NCI-H82 treated with DMSO at 0.1 percent for 48 hours (cell line): ENCODE results near the gene S100A7.
"Not testable (repeated sequence)": the region's sequence is repeated elsewhere in the genome, so short reads cannot be mapped to it uniquely, and the experiment has no call there.

ENCODE experiments used
- DNase-seq: peaks from one replicate; lab custom pipeline; 2025; ENCODE audit not compliant: unreplicated experiment; lab: John Stamatoyannopoulos, UW

The S100A7 gene

DNA sequence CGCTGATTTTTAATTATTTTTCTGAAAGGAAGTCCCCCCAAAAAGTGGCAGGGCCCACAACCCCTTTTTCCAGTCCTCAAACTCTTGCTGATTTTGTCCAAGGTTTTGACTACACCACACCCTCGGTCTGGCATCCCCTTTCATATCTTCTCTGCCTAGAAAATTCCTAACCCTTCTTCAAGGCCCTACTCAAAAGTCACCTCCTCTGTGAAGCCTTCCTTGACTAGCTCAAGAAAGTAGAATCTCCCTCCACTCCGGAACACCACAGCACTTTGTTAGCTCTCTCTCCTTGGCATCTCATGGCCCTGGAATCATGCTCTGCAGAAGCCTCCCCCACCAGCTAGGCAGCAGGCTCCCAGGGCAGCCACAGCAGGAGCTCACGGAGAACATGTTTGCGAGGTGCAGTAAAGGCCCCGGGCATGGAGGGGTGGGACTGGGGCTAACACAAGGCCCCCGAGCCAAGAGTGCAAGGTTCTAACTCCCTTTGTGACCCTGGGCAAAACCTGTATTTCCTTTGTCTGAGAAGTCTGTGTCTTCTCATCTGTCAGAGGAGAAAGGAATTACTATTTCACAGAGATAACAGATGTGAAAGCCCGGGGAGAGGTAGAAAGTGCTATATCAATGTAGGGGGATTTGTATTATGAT lies 17.7 kb upstream of the S100A7 start:
- no peak for DNase-seq

DNA sequence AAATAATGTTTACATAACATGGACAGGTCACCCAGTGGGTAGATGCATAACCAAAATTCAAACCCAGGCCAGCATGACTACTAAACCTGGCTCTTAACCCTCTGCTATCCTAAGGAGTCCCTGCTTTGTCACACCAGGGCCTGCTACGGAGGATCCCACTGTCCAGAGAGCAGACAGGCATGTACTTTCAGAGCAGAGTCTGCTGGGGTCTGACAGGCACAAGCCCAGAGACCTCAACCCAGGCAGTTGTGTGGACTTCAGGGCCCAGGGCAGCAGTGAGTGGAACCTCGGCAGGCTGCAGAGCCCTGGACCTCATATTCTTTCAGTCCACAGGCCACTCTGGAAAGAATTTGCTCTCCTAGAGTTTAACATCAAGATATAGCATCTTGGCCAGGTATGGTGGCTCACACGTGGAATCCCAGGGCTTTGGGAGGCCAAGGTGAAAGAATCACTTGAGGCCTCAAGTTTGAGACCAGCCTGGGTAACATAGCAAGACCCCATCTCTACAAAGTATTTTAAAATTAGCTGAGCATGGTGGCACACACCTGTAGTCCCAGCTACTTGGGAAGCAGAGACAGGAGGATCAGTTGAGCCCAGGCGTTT lies 16.1 kb upstream of the S100A7 start:
- DNase-seq: no peak

GRCh38 chr1:153475282-153475681 lies 14.8 kb upstream of the S100A7 start:
- no peak for DNase-seq

GRCh38 chr1:153474347-153474746 lies 13.9 kb upstream of the S100A7 start:
- DNase-seq: no peak

DNA sequence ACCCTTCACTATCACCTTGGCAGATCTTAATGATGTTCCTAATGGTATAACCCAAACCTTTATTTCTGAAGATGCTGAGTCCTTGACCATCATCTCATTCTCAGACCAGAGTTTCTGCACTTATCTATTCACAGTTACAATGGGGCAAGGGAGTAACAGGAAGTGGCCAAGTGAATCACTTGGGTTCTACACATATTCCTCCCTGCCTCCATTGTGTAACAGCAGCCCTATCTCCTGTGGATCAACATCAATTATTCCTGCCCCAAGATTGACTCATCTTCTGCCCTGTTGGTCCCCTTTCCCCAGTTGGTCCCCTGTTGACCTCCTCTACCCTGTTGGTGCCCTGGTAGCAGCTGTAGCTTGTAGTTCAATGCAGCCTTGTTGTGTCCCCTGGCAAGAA lies 10.3 kb upstream of the S100A7 start:
- no peak for DNase-seq

DNA sequence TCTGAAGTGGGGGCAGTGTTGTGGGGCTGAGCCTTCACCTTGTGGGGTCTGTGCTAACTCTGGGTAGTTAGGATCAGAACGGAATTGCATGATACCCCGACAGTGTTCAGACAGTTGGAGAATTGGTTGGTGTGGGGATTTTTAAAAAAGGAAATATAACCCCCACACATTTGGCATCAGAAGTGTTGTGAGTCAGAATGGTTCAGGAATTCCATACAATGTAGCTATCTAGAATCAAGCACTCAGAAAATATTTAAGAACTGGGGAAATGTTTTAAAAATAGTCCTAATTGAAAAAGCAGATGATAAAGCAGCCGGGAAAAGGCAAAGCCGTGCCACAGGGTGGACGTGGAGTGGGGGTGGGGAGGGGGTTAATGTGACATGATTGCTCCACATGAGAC lies 6.5 kb upstream of the S100A7 start:
- no peak for DNase-seq

- DNase-seq: no peak
Measured at GRCh38 chr1:153465811-153466636, 5.6 kb upstream of the S100A7 start.

- DNase-seq: not testable (repeated sequence)
Measured at GRCh38 chr1:153462741-153463140, 2.3 kb upstream of the S100A7 start.

- DNase-seq: no peak
Measured at GRCh38 chr1:153459655-153460054, 796 bp downstream of the S100A7 start.

- DNase-seq: no peak
Measured at GRCh38 chr1:153456396-153456795, 4.1 kb downstream of the S100A7 start.

DNA sequence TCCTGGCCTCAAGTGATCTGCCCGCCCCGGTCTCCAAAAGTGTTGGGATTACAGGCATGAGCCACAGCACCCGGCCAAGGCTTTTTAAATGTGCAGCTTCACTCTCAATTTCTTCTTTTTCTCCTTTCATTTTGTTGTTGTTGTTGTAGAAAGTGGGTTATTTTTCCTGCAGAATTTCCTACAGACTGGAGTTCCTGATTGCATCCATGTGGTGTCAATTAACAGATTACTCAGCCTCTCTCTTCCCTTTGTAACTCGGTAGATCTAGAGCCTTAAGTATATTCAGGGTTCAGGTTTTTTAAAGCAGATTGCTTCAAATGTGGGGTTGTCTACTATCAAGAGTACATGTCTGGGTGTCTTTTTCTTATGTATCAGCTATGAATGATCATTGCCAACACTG lies 11.6 kb downstream of the S100A7 start:
- DNase-seq: not testable (repeated sequence)

DNA sequence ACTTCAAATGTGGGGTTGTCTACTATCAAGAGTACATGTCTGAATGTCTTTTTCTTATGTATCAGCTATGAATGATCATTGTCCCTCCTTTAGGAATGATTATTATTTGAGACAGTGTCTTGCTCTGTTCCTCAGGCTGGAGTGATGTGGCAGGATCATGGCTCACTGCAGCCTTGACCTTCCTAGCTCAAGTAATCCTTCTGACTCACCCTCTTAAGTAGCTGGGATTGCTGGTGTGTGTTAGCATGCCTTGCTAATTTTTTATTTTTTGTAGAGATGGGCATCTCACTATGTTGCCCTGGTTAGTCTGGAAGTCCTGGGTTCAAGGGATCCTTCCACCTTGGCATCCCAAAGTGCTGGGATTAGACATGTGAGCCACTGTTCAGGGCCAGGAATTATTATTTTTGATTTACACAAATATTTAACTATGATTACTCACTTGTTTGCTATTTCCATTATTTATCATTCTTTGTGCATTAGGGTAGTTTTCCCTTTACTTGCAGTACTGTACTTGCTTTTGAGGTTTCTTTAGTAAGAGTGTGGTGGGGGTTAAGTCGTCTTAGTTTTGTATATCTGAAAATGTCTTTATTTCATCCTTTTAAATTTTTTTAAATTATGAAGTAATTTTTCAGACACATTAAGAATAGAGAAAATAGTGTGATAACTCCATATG lies 12.8 kb downstream of the S100A7 start:
- DNase-seq: no peak

DNA sequence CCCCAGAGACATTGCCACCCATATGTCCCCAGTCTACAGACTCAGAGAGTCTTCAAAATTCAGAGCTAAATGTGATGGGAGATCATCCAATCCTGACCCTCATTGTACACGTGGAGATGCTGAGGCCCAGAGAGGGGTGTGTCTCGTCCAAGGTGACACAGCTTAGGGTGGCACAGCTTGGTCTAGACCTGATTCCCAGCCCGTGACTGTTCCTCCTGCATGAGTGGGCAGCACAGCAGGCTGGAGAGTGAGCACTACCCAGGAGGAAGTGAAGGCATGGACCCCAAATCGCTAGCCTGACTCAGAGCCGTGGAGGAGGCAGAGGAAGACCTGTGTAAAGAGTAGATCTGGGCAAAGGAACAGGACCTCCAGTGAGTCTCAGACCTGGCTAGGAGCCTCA lies 16.4 kb downstream of the S100A7 start:
- no peak for DNase-seq

GRCh38 chr1:153443486-153443885 lies 17.0 kb downstream of the S100A7 start:
- no peak for DNase-seq

- DNase-seq: no peak
Measured at GRCh38 chr1:153441238-153441755, 19.2 kb downstream of the S100A7 start.

DNA sequence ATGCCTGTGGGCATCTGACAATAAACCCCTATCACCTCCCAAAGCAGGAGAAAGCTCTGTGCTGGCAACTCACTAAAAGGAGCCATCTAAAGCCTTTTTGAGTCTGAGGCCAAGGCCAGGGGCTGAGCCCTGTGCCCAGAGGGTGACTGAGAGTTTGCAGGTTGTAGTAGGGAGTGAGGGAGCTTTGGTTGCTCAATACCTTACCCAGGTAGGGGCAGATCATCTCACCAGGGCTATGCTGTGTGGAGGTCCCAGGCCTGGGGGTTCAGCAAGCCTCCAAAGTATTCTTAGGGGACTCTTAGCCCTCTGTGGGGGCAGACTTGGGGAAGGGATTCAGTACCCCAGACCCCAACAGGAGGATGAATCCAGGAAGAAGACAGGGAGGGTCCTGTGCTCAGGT lies 21.2 kb downstream of the S100A7 start:
- DNase-seq: no peak

- no peak for DNase-seq
Measured at GRCh38 chr1:153438599-153438998, 21.9 kb downstream of the S100A7 start.

DNA sequence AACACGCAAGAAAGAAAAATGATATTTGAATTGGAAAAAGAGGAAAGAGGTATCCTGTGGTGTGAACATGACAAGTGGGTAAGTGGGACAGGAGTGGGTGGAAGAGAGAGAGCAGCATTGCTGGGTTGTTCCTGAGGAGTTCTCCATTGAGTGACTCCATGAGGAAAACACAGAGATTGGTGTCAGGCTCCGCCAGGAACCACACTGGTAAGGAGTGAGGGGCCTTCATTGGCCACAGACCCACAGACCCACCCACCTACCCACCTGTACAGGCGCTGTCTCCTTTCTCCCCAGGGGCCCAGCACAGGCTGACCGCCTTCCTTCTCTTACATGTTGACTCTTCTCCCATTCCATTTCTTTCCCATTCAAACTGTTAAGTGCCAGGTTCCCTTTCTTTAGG lies 23.2 kb downstream of the S100A7 start:
- DNase-seq: no peak

DNA sequence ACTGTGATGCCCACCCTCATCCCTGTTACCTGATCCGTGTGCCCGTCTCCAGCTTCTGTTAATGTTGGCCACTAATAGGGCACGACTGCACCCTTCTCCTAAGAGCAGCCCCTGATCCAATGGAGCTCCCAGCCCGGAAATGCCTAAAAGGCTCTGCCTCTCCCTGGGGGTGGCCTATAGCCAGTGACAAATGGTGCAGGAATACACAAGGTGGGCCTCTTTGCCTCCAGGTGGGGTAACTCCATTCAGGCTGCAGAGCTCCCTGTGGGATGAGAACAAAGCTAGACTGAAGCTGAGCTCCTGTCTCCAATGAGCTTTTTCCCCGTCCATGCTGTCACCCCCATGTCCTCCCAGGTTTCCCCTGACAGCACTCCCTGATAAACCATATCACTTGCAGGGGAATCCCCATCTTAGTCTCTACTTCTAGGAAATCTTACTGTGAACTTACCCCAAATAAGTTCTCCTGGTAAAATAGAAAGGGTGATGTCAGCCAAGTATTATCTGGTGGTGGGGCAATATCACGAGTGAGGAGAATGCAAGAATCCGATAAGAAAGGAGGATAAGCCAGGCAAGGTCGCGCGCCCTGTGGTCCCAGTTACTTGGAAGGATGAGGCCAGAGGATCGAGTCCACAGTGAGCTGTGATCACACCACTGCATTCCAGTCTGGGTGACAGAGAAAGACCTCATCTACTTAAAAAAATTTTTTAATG lies 25.6 kb downstream of the S100A7 start:
- DNase-seq: no peak

- no peak for DNase-seq
Measured at GRCh38 chr1:153432874-153433681, 27.4 kb downstream of the S100A7 start.
